Measurements from ENCODE around the gene LNPK. TPM values are rescaled to one million over a fixed set of nuclear protein-coding genes. Genes with fewer than 3 reads are reported as not detected.

The LNPK gene
- total and polyA plus RNA-seq, 9 of the 15 experiments (the other 6 are each of a cell fraction or from before 2014, with no cell fraction given), result 6.4 to 40.4 (median 21.3) TPM

- Histone ChIP-seq H3K4me2 (ENCODE audit: insufficient read depth, low read length) (peak overlapping the region; percentile 44), H2AFZ (ENCODE audit: low read depth, low read length) (peak overlapping the region; percentile 74), H3K79me2 (ENCODE audit: control insufficient read depth, insufficient read depth, low read length) (no peaks in the 10 kb centered on the region), H3K27me3 (ENCODE audit: control insufficient read depth in 2 of 2, insufficient read depth in 2 of 2, low read length in 2 of 2) (no peaks in the 10 kb centered on the region), H3K27ac (ENCODE audit: extremely low read depth, low read depth, low read length) (peak overlapping the region; percentile 49; the same call in 2 of the 3 replicates), H3K4me3 (no peak overlapping the region), H3K9me3 (replicated peaks; ENCODE audit: control insufficient read depth, insufficient read depth, low read depth, low read length) (no peaks in the 10 kb centered on the region), H3K9ac (ENCODE audit: insufficient read depth in 1 of 2, low read depth in 2 of 2, low read length in 2 of 2) (no peak overlapping the region), H4K20me1 (replicated peaks; ENCODE audit: control insufficient read depth, insufficient read depth, low read length) (no peaks in the 10 kb centered on the region), H3K36me3 (ENCODE audit: control insufficient read depth, insufficient read depth, low read length) (no peaks in the 10 kb centered on the region), H3K4me1 (replicated peaks in 1 of 2; ENCODE audit: control insufficient read depth in 2 of 2, insufficient read depth in 2 of 2, low read length in 2 of 2) (peaks cover 10 to 25% of the 10 kb centered on the region in 2 experiments), H3K9me1 (ENCODE audit: control insufficient read depth, insufficient read depth, low read length) (no peaks in the 10 kb centered on the region)
- FAIRE-seq (peak; percentile 79), DNase-seq (ENCODE audit: extremely low read depth in 1 of 4, low spot score in 3 of 4) (peak in 2 of 4 experiments; percentile 45 to 79), ATAC-seq (peak; percentile 69)
- intact Hi-C loops (cut with micrococcal nuclease) (no loop called here), in situ Hi-C loops (cut with MboI) (no loop called here)
- CTCF ChIA-PET (ENCODE audit: low intra/inter-chr PET ratio), result no interaction called here
- 5% methylated on average over 6 of the region's 6 CpGs for WGBS (ENCODE audit: insufficient coverage, low coverage, missing lambda C conversion rate)
- no TSS peak for BruUV-seq (replicated peaks)
- POLR2A ChIA-PET, result interaction anchor here (0.8 kb wide), 1 partner anchor 103 kb away, joined by 4 read pairs; no protein-coding TSS in a partner anchor
- TF ChIP-seq HDAC3 (IDR thresholded peaks at IDR 0.05; ENCODE audit: borderline replicate concordance, partially characterized antibody), result peak; percentile 59
- peak; percentile 86; the same call in 1 of the 2 replicates for TF ChIP-seq MEF2A (IDR thresholded peaks at IDR 0.05; ENCODE audit: control insufficient read depth, low read depth, low read length)
- no peak for TF ChIP-seq SRF (CRISPR knock-in tag; IDR thresholded peaks at IDR 0.05)
- no peak for TF ChIP-seq MAFF (IDR thresholded peaks at IDR 0.05; ENCODE audit: low read length)
- TF ChIP-seq ZNF311 (CRISPR knock-in tag; IDR thresholded peaks at IDR 0.05), result peak; percentile 40; the same call in 1 of the 2 replicates
- TF ChIP-seq JUN (IDR thresholded peaks at IDR 0.05; ENCODE audit: borderline replicate concordance, low read depth, low read length), result peak; percentile 50
- TF ChIP-seq JUN (CRISPR knock-in tag; IDR thresholded peaks at IDR 0.05; ENCODE audit: borderline replicate concordance), result no peak
- peak; percentile 92 for TF ChIP-seq CBFA2T3 (IDR thresholded peaks at IDR 0.05)
- TF ChIP-seq FUS (optimal IDR thresholded peaks at IDR 0.05; ENCODE audit: low read depth, low read length), result no peak
- no peak for TF ChIP-seq FOS (IDR thresholded peaks at IDR 0.05; ENCODE audit: extremely low read depth, insufficient read length)
- TF ChIP-seq, protein P1, sequence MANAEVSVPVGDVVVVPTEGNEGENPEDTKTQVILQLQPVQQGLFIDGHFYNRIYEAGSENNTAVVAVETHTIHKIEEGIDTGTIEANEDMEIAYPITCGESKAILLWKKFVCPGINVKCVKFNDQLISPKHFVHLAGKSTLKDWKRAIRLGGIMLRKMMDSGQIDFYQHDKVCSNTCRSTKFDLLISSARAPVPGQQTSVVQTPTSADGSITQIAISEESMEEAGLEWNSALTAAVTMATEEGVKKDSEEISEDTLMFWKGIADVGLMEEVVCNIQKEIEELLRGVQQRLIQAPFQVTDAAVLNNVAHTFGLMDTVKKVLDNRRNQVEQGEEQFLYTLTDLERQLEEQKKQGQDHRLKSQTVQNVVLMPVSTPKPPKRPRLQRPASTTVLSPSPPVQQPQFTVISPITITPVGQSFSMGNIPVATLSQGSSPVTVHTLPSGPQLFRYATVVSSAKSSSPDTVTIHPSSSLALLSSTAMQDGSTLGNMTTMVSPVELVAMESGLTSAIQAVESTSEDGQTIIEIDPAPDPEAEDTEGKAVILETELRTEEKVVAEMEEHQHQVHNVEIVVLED (CRISPR knock-in tag; IDR thresholded peaks at IDR 0.05), result no peak
- TF ChIP-seq PURB (CRISPR knock-in tag; IDR thresholded peaks at IDR 0.05; ENCODE audit: low read depth), result no peak
- TF ChIP-seq NFIC (IDR thresholded peaks at IDR 0.05), result peak; percentile 48
- TF ChIP-seq KDM1A (IDR thresholded peaks at IDR 0.05), result peak; percentile 54 to 56
- no peak for TF ChIP-seq NFATC3 (IDR thresholded peaks at IDR 0.05)
- no peak for TF ChIP-seq ZBTB43 (CRISPR knock-in tag; IDR thresholded peaks at IDR 0.05)
- TF ChIP-seq, protein P2, sequence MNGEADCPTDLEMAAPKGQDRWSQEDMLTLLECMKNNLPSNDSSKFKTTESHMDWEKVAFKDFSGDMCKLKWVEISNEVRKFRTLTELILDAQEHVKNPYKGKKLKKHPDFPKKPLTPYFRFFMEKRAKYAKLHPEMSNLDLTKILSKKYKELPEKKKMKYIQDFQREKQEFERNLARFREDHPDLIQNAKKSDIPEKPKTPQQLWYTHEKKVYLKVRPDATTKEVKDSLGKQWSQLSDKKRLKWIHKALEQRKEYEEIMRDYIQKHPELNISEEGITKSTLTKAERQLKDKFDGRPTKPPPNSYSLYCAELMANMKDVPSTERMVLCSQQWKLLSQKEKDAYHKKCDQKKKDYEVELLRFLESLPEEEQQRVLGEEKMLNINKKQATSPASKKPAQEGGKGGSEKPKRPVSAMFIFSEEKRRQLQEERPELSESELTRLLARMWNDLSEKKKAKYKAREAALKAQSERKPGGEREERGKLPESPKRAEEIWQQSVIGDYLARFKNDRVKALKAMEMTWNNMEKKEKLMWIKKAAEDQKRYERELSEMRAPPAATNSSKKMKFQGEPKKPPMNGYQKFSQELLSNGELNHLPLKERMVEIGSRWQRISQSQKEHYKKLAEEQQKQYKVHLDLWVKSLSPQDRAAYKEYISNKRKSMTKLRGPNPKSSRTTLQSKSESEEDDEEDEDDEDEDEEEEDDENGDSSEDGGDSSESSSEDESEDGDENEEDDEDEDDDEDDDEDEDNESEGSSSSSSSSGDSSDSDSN (IDR thresholded peaks at IDR 0.05; ENCODE audit: borderline replicate concordance in 1 of 2, low read depth in 2 of 2, low read length in 2 of 2), result 0 out of 4 replicates have a peak, but pooled peaks of 1 of the 2 experiments have one; percentile 41
- peak; percentile 63; the same call in 1 of the 2 replicates for TF ChIP-seq EP300 (IDR thresholded peaks at IDR 0.05; ENCODE audit: low read length)
- peak; percentile 61; the same call in 1 of the 2 replicates for TF ChIP-seq SOX6 (IDR thresholded peaks at IDR 0.05)
- peak; percentile 89 for TF ChIP-seq CBFA2T2 (conservative IDR thresholded peaks at IDR 0.05)
Measured at GRCh38 chr2:176020400-176020799, 18.3 kb upstream of the LNPK start.

All from K562 (cell line).